ENCODE results near the gene RPL19. TPM values are rescaled to one million over a fixed set of nuclear protein-coding genes. Genes with fewer than 3 reads are reported as not detected.

Gene RPL19
- total and polyA plus RNA-seq, 2 donors (not counting 3 experiments of a cell fraction or from before 2014, with no cell fraction given), result 1,802 to 1,958 TPM

- Histone ChIP-seq H3K36me3 (ENCODE audit: control insufficient read depth in 2 of 2, extremely low read depth in 1 of 2, insufficient read depth in 2 of 2, low read length in 2 of 2) (peaks cover 3 to 24% of the 10 kb centered on the region in 2 experiments), H3K27ac (ENCODE audit: insufficient read depth, low read depth, low read length) (no peak overlapping the region), H3K4me2 (ENCODE audit: insufficient read depth, low read length) (no peak overlapping the region), H4K20me1 (replicated peaks; ENCODE audit: control insufficient read depth, extremely low read depth, insufficient read depth, low read length) (no peaks in the 10 kb centered on the region), H3K79me2 (ENCODE audit: control insufficient read depth, insufficient read depth, low read length) (peaks cover 16% of the 10 kb centered on the region), H3K4me3 (replicated peaks in 1 of 3; ENCODE audit: insufficient read depth in 1 of 3, low read depth in 1 of 3, low read length in 3 of 3) (no peak overlapping the region), H3K9me3 (replicated peaks; ENCODE audit: control insufficient read depth, insufficient read depth, low read length) (no peaks in the 10 kb centered on the region), H3K9ac (replicated peaks; ENCODE audit: extremely low read depth, insufficient read depth, low read length) (no peak overlapping the region), H2AFZ (ENCODE audit: low read depth, low read length) (no peak overlapping the region), H3K9me1 (replicated peaks; ENCODE audit: control insufficient read depth, extremely low read depth, insufficient read depth, low read length) (no peaks in the 10 kb centered on the region), H3K4me1 (ENCODE audit: control insufficient read depth, extremely low read depth, insufficient read depth, low read length) (peaks cover 3% of the 10 kb centered on the region), H3K27me3 (ENCODE audit: control insufficient read depth in 2 of 2, insufficient read depth in 2 of 2, low read length in 2 of 2) (no peaks in the 10 kb centered on the region)
- dilution Hi-C loops (cut with MboI; ENCODE audit: extremely low pct_ligation_motif_present, low sequenced_read_pairs), result no loop called here
- CTCF ChIA-PET, result interaction anchor here (1.1 to 1.2 kb wide), 3 partner anchors 17 to 53 kb away, joined by 3 to 5 read pairs (median 5); no protein-coding TSS in a partner anchor
- intact Hi-C loops (cut with micrococcal nuclease), result no loop called here
- no peak for FAIRE-seq
- TF ChIP-seq JUN (IDR thresholded peaks at IDR 0.05; ENCODE audit: borderline replicate concordance, insufficient read depth, insufficient read length, low read depth) (no peak), MYC (IDR thresholded peaks at IDR 0.05; ENCODE audit: low read depth, low read length) (no peak), CTCF (IDR thresholded peaks at IDR 0.05; ENCODE audit: extremely low read depth in 1 of 2, insufficient read depth in 1 of 2, low read depth in 1 of 2, low read length in 2 of 2) (no peak), GATA2 (IDR thresholded peaks at IDR 0.05; ENCODE audit: insufficient read depth, insufficient read length, low read depth, low read length) (no peak), MAX (IDR thresholded peaks at IDR 0.05; ENCODE audit: insufficient read depth, insufficient read length) (no peak), EZH2 (IDR thresholded peaks at IDR 0.05; ENCODE audit: borderline replicate concordance, low read depth, low read length, severe bottlenecking) (no peak), FOS (IDR thresholded peaks at IDR 0.05; ENCODE audit: borderline replicate concordance, insufficient read depth, low read length) (no peak), POLR2A (IDR thresholded peaks at IDR 0.05; ENCODE audit: low read depth, low read length) (no peak), POLR2AphosphoS5 (IDR thresholded peaks at IDR 0.05; ENCODE audit: insufficient read depth, low read depth, low read length) (no peak)
- BruUV-seq (replicated peaks), result no TSS peak
- POLR2A ChIA-PET, result no interaction called here
- DNase-seq (ENCODE audit: low read depth, low spot score), result no peak
Observed at GRCh38 chr17:39191750-39192510, 8.2 kb upstream of the RPL19 start.
